ENCODE data around the gene SMIM35. TPM values are rescaled to one million over a fixed set of nuclear protein-coding genes. Genes with fewer than 3 reads are reported as not detected.

SMIM35 gene
- total RNA-seq, 6 donors from 2014 or later = not detected

DNA sequence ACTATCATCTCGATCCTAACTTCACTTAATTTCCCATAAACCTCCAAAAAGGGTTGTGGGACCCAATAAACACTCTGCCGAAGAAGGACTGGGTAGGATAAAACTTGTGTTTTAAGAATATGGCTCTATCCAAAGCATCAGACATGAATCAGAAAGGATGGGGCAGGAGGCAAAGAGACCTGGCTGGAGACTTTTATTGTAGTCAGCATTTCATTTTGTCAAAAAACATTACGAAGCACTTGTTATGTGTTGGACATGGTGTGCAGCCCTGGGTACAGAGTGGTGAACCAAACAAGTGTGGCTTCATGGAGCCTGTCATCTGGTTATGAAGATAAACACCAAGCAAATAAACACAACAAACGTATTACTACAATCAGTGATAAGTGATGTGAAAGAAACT lies 83.3 kb downstream of the SMIM35 start:
- peaks cover 0 to 4% (median 2%) of the 10 kb centered on the region in 4 donors for H3K36me3 ChIP-seq
- DNase-seq (no peak), ATAC-seq (ENCODE audit: low FRiP score in 2 of 2) (no peak)
- H3K4me3 ChIP-seq = no peak overlapping the region
- peaks cover 8 to 47% (median 28%) of the 10 kb centered on the region in 4 donors for H3K4me1 ChIP-seq
- no peaks in the 10 kb centered on the region for H3K9me3 ChIP-seq
- WGBS, 2 donors = 67 to 87% methylated on average over 4 of the region's 4 CpGs
- no peaks in the 10 kb centered on the region for H3K27me3 ChIP-seq
- peak overlapping the region in 3 of 4 donors; percentile 75 to 77 (median 77) for H3K27ac ChIP-seq
- no peak for TF ChIP-seq POLR2AphosphoS5 (IDR thresholded peaks at IDR 0.05)
- no peak for TF ChIP-seq EP300 (IDR thresholded peaks at IDR 0.05)
- no peak for TF ChIP-seq POLR2A (IDR thresholded peaks at IDR 0.05)
- TF ChIP-seq, protein P1, sequence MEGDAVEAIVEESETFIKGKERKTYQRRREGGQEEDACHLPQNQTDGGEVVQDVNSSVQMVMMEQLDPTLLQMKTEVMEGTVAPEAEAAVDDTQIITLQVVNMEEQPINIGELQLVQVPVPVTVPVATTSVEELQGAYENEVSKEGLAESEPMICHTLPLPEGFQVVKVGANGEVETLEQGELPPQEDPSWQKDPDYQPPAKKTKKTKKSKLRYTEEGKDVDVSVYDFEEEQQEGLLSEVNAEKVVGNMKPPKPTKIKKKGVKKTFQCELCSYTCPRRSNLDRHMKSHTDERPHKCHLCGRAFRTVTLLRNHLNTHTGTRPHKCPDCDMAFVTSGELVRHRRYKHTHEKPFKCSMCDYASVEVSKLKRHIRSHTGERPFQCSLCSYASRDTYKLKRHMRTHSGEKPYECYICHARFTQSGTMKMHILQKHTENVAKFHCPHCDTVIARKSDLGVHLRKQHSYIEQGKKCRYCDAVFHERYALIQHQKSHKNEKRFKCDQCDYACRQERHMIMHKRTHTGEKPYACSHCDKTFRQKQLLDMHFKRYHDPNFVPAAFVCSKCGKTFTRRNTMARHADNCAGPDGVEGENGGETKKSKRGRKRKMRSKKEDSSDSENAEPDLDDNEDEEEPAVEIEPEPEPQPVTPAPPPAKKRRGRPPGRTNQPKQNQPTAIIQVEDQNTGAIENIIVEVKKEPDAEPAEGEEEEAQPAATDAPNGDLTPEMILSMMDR (IDR thresholded peaks at IDR 0.05) = no peak

DNA sequence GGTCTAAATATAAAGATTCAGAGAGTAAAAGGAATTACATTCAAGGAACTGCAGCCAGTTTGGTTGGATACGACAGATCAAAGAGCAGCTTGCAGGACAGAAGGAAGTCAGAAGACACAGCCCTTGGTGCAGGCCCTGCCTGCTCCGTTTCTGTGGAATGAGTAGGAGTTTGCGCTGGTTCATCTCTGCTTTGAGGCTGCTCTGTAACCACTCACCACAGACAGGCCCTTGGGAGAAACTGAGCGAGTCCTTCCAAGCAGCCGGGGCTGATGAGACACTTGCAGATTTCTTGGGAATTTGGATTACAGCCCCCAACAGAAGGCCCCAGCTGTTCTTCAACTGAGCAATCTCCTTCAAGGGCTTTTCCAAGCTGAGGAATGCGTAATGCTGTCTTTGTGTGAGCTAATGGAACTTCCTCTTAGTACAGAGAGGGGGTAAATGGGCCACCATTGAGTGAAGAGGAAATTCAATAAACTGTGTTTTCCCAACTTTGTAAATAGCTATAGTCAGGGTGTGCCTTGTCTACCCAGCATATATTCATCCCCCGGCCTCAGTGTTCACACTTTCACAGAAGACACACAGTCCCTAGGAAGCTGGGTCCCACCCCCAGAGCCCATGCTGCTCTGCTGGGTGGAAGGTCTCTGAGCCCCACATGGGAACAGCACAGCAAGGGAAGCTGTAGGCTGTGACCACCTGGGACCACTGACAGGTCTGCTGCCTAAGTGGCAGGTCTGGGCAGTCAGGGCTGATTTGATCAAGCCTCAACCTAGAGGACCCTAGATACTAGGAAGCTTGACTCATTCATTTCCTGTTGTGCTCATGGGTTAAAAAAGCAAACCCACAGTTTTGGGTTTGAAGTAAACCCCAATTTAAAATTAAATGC lies 84.0 kb downstream of the SMIM35 start:
- H3K36me3 ChIP-seq = peaks cover 0 to 4% (median 2%) of the 10 kb centered on the region in 4 donors
- H3K9me3 ChIP-seq = no peaks in the 10 kb centered on the region
- no peak overlapping the region for H3K4me3 ChIP-seq
- H3K4me1 ChIP-seq = peaks cover 8 to 45% (median 26%) of the 10 kb centered on the region in 4 donors
- WGBS, 2 donors = 50 to 54% methylated on average over 7 of the region's 7 CpGs
- ATAC-seq (ENCODE audit: low FRiP score in 2 of 2) = peak; percentile 59 to 82
- H3K27me3 ChIP-seq = no peaks in the 10 kb centered on the region
- DNase-seq = no peak
- TF ChIP-seq POLR2AphosphoS5 (IDR thresholded peaks at IDR 0.05) (peak in 1 of 2 donors; percentile 66), EP300 (IDR thresholded peaks at IDR 0.05) (no peak)
- peak overlapping the region; percentile 72 to 77 (median 76) for H3K27ac ChIP-seq

DNA sequence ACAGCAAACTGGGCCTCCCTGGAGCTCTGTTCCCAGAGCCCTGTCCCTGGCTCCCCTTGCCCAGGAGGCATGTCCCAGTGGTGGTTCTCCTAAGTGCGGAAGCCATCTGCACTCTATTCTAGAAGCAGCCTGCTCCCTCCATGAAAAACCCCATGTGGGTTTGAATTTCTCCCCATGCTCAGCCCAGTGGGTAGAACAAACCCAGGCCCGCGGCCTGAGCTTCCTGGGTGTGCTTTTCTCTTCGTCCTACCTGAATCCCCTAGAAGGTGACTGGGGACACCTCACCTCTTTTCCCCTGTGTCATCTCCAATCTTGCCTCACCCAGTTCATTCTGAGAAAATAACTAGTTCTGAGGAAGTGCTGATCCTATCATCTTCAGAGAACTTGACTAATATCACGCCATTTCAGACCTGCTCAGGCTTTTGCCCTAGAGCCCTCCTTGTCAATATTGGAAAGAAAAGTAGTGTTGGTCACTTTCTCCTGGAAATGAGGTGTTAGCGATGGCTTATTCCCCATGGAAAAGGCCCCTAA lies 84.7 kb downstream of the SMIM35 start:
- H3K4me3 ChIP-seq = no peak overlapping the region
- ATAC-seq (ENCODE audit: low FRiP score in 2 of 2) (no peak), DNase-seq (no peak)
- WGBS, 2 donors = 79 to 83% methylated on average over 5 to 6 of the region's 6 CpGs
- no peaks in the 10 kb centered on the region for H3K27me3 ChIP-seq
- TF ChIP-seq, protein P1 (IDR thresholded peaks at IDR 0.05) = no peak
- no peak for TF ChIP-seq POLR2A (IDR thresholded peaks at IDR 0.05)
- TF ChIP-seq EP300 (IDR thresholded peaks at IDR 0.05) = no peak
- no peak for TF ChIP-seq POLR2AphosphoS5 (IDR thresholded peaks at IDR 0.05)
- H3K4me1 ChIP-seq = peaks cover 8 to 40% (median 23%) of the 10 kb centered on the region in 4 donors
- H3K27ac ChIP-seq = peak overlapping the region; percentile 72 to 77 (median 76)
- peaks cover 0 to 4% (median 2%) of the 10 kb centered on the region in 4 donors for H3K36me3 ChIP-seq
- H3K9me3 ChIP-seq = no peaks in the 10 kb centered on the region

DNA sequence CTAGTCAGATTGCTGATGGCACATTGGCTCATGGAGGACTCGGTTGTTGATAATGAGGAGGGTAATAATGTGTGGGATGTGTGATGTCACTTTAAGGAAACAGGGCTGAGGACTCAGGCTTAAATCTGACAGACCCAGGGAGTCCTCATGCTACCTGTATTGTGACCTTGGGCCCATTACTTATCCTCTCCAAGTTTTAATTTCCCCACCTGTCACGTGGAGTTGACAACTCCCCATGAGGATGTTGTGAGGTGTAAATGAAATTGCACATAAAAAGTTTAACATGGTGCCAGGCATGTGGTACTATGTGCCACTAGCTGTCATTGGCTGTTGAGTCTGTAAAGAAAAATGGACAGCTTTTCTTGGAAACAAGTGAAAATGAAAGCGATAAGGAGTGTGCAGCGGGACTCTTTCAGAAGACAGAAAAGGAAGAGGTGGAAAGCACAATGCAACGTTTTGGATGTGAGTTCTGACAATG lies 85.2 kb downstream of the SMIM35 start:
- peak in 1 of 4 donors; percentile 16 for TF ChIP-seq POLR2A (IDR thresholded peaks at IDR 0.05)
- TF ChIP-seq, protein P1 (IDR thresholded peaks at IDR 0.05) = no peak
- Histone ChIP-seq H3K27ac (peak overlapping the region; percentile 72 to 77 (median 76)), H3K4me3 (no peak overlapping the region), H3K27me3 (no peaks in the 10 kb centered on the region), H3K36me3 (peaks cover 0 to 4% (median 2%) of the 10 kb centered on the region in 4 donors), H3K9me3 (no peaks in the 10 kb centered on the region), H3K4me1 (peaks cover 8 to 35% (median 20%) of the 10 kb centered on the region in 4 donors)
- ATAC-seq (ENCODE audit: low FRiP score in 2 of 2) (no peak), DNase-seq (no peak)
- WGBS, 2 donors = 56 to 68% methylated on average over 5 of the region's 5 CpGs

DNA sequence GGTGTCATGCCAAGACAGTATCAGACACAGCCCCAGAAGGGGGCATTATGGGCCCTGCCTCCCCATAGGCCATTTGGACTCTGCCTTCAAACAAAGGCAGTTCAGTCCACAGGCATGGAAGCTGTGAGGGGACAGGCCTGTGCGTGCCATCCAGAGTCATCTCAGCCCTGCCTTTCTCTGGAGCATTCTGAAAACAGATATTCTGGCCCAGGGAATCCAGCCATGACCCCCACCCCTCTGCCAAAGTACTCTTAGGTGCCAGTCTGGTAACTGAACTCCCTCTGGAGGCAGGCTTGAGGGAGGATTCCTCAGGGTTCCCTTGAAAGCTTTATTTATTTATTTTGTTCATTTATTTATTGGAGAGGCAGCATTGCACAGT lies 85.9 kb downstream of the SMIM35 start:
- DNase-seq (no peak), ATAC-seq (ENCODE audit: low FRiP score in 2 of 2) (no peak)
- Histone ChIP-seq H3K4me3 (no peak overlapping the region), H3K4me1 (peaks cover 8 to 32% (median 17%) of the 10 kb centered on the region in 4 donors), H3K36me3 (peaks cover 0 to 10% (median 7%) of the 10 kb centered on the region in 4 donors), H3K27me3 (no peaks in the 10 kb centered on the region), H3K27ac (peak overlapping the region in 2 of 4 donors; percentile 77), H3K9me3 (no peaks in the 10 kb centered on the region)
- no peak for TF ChIP-seq POLR2AphosphoS5 (IDR thresholded peaks at IDR 0.05)
- peak in 1 of 4 donors; percentile 26 for TF ChIP-seq POLR2A (IDR thresholded peaks at IDR 0.05)
- TF ChIP-seq EP300 (IDR thresholded peaks at IDR 0.05) = no peak
- TF ChIP-seq, protein P1 (IDR thresholded peaks at IDR 0.05) = no peak
- WGBS, 2 donors = 100% methylated on average over 1 of the region's 1 CpG; no CpG with 5 or more reads in 1 of the 2 donors

All from upper lobe of left lung (tissue), 6 donors.